Left ventricle myocardium superior (tissue), 1 donor: ENCODE measurements around the gene APOB. TPM values are rescaled to one million over a fixed set of nuclear protein-coding genes. Genes with fewer than 3 reads are reported as not detected.

Experiments
- ATAC-seq: fragments of 200-7000 bp; cut with Tn5 transposase; one replicate; pipeline ENCODE4 v1.9.1; 2020; ENCODE audit warnings: mild to moderate bottlenecking, moderate library complexity
- DNase-seq: peaks from one replicate; pipeline ENCODE4 v3.0.0-alpha.2; 2020
- intact Hi-C: fragments of 100-400 bp; cut with micrococcal nuclease; formaldehyde crosslinking; loops from one replicate; pipeline ENCODE4 v1.11.0; 2022
- total RNA-seq: library from RNA; stranded (reverse); fragmentation: NEBNext Ultra II Directional; extraction: Animal tissue kit (Norgen Biotek cat#: 25700); gene quantifications from one replicate; pipeline ENCODE4 v1.2.1, GENCODE V29; 2021
- donor health status: DM: no; HTN: yes; CAD: no; lungs with severe emphysema.

The APOB gene
- total RNA-seq, 1 donor from 2014 or later = 9.7 TPM

DNA sequence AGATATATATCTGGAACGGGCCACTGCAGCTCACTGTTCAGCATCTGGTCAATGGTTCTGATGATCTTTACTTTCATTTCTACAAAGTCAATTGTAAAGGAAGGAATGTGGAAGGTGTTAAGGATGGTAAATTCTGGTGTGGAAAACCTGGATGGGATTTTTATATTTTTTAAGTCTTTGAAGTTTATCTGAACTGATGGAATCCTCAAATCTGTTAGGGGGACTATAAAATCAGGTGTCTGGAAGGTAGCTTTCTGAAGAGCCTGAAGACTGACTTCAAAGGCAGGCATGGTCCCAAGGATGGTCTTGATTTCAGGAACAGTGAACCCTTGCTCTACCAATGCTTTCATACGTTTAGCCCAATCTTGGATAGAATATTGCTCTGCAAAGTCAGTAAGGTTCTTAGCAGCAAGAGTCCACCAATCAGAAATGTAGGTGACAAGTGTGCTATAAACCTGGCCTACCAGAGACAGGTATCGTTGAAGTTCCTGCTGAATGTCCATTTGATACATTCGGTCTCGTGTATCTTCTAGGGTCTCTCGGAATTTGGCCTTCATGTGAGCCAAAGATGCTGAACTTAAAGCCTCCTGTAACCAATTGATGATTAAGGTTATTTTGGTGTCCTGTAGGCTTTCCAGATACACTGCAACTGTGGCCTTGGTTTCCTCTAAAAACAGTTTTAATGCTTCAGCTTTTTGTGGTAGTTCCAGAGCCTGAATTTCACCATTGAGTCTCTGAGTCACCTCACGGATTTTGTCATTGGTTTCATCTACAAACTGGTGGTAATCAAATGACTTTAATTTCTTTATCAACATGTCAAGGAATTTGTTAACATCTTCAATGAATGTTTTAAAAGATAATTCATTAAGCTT is 34.8 kb downstream of the APOB start:
- intact Hi-C loops = no loop called here
- ATAC-seq = no peak
- no peak for DNase-seq

DNA sequence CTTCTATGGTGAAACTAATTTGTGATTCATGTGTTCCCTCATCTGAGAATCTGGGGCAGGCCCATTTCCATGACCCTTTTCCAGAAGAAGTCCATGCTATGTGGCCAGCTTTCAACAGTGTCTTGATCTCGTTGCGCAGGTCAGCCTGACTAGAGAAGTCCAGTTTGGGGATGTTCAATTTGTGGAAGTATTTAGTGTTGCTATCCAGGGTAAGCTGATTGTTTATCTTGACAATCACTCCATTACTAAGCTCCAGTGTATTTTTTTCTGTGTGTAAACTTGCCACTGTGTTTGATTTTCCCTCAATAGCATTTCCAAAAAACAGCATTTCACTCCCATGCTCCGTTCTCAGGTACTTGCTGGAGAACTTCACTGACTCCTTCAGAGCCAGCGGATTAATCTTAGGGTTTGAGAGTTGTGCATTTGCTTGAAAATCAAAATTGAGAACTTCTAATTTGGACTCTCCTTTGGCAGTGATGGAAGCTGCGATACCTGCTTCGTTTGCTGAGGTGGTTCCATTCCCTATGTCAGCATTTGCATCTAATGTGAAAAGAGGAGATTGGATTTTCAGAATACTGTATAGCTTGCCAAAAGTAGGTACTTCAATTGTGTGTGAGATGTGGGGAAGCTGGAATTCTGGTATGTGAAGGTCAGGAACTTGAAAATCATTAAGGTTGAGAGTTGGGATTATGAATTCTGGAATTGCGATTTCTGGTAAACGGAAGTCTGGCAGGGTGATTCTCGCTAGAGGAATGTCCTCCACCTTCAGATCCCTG is 35.7 kb downstream of the APOB start:
- intact Hi-C loops = no loop called here
- DNase-seq (no peak), ATAC-seq (no peak)

DNA sequence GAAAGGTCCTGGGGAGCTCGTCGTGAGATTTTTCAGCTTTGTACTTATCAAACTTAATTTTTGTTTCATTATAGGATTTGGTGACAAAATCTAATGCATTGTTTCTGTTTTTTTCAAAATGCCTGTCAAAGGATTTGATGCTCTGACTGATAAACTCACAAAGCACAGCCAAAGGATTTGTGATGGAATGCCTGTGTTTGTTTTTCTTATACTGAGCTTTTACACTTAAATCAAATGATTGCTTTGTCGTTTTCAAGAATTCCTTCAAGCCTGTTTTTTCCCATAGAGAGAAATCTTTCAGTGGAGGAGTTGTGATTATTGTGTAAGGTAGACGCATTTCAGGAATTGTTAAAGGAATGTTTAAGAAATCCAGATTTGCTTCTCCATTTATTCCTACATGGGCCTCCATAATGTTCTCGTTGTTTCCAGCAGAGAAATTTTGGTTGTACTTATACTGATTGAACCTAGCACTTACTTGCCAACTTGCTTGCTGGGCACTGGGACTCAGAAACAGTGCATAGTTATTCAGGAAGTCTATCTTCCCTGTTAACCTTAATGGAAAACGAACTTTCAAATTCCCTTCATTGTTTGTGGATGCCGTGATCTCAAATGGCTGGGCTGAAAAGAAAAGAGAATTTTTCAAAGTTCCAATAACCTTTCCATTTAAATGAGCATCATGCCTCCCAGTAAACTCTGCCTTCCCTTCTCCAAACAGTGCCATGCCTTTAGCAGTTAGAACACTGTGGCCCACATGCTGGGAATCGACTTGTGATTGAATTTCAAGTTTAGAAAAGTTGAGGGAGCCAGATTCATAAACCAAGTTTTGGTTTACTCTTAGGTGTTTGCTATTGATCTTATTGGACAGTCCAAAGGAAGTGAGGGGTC is 36.5 kb downstream of the APOB start:
- ATAC-seq = no peak
- intact Hi-C loops = no loop called here
- DNase-seq = no peak

DNA sequence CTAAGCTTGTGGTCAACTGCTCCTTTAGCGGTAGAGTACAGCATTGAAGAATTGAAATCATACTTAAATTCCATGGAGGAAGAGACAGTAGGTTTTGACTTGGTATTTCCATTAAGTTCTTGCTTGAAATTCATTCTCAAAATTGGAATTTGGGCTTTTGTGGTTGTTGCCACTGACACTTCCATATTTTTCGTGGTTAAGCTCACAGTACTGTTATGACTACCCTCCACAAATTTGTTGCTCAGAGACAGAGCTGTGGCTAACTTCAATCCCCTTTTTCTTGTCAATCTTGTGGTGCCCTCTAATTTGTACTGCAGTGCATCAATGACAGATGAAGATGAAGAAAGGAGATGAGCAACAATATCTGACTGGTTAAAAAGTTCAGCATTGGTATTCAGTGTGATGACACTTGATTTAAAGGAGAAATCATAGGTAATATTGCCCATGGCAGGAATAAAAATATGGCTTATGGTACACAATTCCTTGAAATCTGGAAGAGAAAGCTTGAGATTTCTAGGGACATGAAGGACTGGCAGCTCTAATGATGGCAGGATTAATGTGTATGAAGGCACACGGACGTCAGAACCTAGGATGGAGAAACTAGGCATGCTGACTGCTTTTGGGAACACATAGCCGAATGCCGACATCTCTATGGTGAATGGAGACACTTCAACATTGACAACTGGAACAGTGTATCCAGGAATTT is 37.3 kb downstream of the APOB start:
- intact Hi-C loops = no loop called here
- DNase-seq (no peak), ATAC-seq (no peak)

DNA sequence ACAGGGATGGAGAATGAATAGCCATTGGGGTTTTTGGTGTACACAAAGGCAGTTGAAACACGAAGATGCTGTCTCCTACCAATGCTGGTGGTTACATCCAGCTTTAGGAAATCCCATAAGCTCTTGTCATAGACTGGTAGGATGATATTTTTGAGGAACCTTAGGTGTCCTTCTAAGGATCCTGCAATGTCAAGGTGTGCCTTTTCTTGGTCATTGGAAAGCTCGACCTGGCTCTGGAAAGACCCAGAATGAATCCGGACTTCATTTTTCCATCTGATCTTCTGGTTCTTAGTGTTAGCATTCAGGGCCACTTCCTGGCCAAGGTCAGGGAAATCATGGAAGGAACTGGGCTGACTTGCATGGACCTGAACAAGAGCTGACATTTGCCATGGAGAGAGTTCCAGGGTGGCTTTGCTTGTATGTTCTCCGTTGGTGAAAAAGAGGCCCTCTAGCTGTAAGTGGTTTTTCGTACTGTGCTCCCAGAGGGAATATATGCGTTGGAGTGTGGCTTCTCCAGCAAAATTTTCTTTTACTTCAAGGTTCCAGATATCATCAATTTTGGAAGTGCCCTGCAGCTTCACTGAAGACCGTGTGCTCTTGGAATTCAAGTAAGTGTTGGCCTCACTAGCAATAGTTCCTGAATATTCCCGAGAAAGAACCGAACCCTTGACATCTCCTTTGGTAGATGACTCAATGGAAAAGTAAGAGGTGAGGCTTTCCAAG is 38.0 kb downstream of the APOB start:
- DNase-seq (no peak), ATAC-seq (no peak)
- intact Hi-C loops = no loop called here

DNA sequence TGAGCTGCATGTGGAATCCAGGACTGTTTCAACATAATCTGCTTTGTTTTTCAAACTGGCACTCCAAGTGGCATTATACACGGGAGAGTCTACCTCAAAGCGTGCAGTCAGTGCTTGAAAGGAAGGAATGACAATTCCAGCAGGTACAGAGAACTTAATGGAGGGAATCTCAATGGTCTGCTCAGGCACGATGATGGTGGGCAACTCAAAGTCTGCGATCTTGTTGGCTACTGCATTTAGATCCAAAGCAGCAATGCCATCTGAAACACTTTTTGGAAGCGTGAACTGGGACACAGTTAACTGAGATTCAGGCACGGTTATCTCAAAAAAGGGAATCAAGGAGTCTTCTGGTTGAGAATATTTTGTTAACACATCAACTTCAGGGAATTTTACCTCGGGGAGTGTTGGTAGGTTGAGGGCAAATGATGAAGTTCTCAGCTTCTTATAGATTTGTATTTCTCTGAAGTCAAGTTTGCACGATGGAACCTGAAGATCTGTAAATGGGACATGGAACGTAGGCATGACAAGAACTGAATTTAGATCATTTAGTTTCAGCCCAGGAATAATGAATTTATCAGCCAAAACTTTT is 38.7 kb downstream of the APOB start:
- ATAC-seq (no peak), DNase-seq (no peak)
- intact Hi-C loops = no loop called here

DNA sequence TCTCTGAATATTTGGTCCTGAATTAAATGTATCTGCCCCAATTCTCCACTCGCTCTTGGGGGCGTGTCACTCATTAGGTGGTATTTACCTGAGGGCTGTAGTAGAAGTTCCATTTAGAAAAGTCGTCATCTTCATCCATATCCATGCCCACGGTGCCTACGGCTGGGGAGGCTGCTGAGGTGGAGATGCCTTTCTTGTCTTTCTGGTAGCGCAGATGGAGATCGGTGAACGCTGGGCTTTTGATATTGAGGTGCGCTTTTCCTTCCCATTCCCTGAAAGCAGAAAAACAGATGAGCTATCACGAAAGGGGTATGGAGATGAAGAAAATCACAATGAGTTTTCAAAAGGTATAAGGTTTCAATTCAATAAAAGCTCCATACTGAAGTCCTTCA is 39.7 kb downstream of the APOB start:
- ATAC-seq = no peak
- no peak for DNase-seq
- intact Hi-C loops = no loop called here

DNA sequence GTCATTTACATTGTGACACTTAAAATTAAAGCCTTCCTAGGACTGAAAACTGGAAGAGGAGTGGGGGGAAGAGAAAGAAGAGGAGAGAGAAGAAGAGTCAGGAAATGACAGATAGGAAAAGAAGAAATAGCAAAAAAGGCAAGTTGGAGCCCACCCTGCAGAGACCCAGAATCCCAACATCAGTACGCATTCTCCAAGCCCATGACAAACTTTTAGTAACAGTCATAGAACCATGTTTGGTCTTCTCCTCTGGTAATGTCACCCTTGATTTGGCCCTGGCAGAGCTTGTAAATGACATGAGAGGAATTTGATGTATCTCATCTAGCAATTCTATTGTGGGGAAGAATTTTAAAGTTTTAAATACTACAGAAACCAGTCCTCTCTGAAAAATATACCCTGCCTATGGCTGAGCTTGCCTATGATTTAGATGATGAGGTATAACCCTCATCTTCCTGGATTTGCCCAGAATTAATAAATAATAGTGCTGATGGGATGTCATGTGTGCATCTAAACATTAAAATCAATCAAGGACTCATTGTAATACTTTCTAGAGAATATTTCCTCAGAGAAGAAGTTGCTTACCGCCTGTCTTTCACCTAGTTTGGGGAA is 40.2 kb downstream of the APOB start:
- no peak for ATAC-seq
- intact Hi-C loops = no loop called here
- DNase-seq = no peak

DNA sequence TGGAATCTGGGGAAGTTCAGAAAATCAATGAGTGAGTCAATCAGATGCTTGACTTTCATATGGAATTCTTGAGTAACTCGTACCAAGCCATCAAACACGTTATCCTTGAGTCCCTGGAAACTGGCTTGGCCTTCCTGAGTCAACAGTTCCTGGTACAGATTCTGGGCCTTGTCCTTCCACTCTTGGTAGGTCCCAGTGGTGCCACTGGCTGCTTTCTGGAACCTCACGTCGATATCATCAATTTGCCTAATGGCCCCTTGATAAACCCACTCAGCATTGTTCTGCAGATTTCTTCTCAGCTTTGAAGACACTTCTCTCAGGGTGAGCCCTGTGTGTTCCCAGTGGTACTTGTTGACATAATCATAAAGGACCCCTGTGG is 41.1 kb downstream of the APOB start:
- intact Hi-C loops = no loop called here
- DNase-seq = no peak
- no peak for ATAC-seq

DNA sequence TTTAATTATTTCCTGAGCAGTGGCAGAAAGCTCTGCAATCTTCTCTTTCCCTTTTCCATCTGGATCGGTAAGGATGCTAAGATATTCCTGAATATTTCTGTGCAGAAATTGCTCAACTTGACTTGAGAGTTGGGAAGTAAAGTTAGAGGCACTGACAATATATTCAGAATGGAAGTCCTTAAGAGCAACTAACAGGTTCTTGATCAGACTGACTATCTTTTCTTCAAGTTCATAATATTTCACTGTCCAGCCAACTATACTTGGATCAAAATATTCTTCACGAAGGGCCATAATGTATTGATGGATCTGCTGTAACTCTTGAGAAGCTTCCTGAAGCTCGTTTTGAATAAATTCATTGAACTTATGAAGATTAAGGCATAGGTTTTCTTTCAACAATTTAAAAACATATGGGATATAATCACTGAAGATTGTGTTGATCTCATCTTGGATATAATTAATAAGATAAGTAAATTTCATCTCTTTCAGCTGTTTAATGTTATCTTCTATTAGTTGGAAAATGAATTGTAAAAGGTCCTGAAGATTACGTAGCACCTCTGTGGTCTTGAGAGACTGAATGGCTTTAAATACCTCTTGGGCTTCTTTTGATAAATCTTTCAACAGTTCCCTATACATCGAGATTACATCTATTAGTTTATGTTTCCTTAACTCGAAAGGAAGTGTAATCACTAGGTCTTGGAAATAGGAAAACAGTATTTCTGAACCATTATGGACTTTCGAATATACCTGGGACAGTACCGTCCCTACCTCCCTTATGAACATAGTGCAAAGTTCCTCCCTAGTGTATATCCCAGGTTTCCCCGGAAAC is 41.7 kb downstream of the APOB start:
- intact Hi-C loops = no loop called here
- ATAC-seq = no peak
- DNase-seq = no peak

DNA sequence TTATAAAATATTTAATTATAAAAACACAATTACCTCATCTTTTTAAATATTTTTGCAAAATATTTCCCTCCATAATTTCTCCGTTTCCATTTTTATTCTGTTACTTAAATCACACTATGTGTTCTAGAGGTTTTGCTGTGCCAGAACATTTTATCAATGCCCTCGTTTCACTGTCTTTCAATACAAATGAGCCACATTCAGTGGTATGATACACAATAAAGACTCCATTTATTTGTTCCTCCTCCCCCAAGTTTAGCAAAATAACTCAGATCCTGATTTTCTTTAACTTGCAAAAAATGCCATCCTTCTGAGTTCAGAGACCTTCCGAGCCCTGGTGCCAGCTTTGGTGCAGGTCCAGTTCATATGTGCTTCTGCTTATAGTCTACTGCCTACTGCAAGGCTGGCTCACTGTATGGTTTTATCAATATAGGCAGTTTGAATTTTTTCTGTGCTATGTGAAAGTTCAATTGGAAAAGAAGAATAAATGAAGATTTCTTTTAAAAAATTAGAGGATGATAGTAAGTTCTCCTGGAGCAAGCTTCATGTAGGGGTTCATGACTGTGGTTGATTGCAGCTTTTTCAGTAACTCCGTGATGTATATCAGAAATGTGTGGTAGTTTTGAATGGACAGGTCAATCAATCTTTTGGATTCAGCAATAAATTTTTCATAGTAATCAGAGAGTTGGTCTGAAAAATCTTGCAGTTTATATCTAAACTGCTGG is 42.5 kb downstream of the APOB start:
- no peak for ATAC-seq
- intact Hi-C loops = no loop called here
- DNase-seq = no peak

DNA sequence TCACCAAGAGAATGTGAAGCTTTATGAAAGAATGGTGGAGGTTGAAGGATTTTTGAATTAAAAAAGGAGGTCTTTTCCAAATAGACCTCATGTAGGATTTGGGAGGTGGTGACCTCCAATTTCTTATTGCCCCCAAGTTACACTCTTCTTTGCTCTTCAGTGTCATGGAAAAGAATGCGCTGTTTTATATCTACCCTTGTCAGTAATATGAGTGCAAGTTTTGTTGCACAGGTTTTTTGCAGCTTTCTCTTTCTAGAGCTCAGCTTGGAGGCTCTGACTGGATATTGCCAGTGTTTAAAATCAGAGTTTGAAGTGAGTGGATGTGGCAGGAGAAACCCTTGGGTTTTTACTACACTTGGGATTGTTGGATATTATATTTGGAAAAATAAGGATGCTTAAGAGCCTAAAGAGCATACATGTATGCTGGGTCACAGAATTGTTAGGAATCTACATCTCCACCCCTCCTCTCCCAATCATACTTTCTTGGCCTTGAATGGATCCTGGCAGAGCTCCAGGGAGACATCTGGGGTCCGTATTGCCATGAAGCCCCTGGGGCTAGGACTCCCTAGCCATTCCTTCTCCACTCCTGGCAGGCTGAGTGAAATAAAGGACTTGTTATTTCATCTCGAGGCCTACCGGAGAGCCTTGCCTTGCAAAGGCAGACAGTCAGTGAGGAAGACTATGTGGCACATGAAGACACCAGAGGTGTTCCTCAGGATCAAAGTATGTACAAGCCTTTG is 43.8 kb downstream of the APOB start:
- intact Hi-C loops = no loop called here
- DNase-seq (no peak), ATAC-seq (no peak)

DNA sequence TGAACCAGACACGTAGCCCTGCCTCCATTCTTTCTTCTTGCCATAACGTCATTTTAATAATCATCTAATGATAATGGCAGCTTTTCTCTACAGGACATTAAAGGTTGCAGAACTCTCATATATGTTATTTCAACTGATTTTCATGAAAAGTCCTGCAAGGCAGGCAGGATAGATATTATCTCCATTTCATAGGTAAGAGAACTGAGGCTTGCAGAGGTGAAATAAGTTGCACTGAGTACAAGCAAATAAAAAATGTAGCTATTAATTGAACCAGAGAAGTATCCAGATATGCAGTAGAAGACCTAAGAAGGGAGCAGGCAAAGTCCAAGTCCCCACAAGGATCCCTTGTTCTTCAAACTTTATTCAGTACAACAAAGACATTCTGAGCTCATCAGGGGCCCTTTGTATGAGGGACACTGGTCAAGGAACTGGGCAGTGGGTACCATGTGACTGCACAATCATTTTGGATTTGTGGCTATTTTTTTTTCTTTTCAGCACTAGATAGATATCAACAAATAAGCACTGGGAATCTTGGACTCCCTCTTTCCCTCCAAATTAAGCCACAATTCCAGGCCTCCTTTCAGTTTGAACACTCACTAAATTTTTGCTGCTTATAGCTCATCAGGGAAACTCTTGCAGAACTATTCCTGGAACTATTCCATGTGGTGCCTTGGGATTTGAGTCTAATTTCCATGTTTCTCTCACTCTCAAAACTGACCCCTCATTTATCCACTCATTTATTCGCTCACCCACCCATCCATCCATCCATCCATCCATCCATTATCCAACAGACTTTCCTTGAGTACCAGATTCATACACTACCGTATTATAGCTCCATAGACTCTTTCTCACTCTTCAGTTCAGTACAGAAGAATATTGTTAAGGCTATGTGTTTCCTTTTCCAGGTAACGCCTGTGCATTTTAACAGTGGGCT is 44.6 kb downstream of the APOB start:
- intact Hi-C loops = no loop called here
- DNase-seq (no peak), ATAC-seq (no peak)

DNA sequence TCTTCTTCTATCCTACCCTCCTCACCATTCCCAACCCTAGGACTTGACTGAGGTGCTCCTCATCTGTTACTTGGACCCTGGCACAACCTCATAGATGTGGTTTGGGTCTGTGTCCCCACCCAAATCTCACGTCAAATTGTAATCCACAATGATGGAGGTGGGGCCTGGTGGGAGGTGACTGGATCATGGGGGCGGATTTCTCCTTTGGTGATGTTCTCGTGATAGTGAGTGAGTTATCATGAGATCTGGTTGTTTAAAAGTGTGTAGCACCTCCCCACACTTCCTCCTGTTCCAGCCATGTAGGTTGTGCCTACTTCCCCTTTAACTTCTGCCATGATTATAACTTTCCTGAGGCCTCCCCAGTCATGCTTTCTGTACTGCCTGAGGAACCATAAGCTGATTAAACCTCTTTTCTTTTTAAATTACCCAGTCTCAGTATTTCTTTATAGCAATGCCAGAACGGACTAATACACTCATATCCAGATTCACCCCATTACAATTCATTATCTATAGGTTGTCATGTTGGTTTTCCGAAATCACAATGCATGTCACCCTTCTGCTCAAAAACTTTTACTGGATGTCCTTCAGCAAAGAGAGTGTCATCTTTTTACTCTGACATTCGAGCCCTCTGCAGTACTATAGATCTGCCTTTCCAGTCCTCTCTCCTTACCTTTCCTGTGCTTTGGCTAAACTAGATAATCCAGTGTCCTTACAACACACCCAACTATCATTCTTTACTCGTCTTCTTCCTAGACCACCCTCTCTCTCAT is 45.7 kb downstream of the APOB start:
- ATAC-seq = no peak
- DNase-seq = no peak
- intact Hi-C loops = no loop called here
